Esophagus muscularis mucosa (tissue), 4 donors: ENCODE data around the gene TM4SF18. TPM values are rescaled to one million over a fixed set of nuclear protein-coding genes. Genes with fewer than 3 reads are reported as not detected.

ENCODE experiments used
- DNase-seq: peaks from one replicate; pipeline ENCODE4 v3.0.0-alpha.2; 2017; ENCODE audit errors: extremely low spot score
- H3K27ac ChIP-seq, 4 donors: fragments of 200-600 bp; sonication (generic); replicated peaks in 1 of 4; 1 replicate in 3 of 4; 2 replicates in 1 of 4; pipeline ENCODE4 v1.5.1; 2016 to 2019; ENCODE audit warnings: mild to moderate bottlenecking in 1 of 4
- H3K27me3 ChIP-seq, 4 donors: fragments of 200-600 bp; sonication (generic); one replicate each; pipeline versions ENCODE4 v1.5.1 to v1.6.0; 2016 to 2019
- H3K36me3 ChIP-seq, 4 donors: fragments of 200-600 bp; sonication (generic); one replicate each; pipeline ENCODE4 v1.5.1; 2016 to 2019
- H3K4me1 ChIP-seq, 4 donors: fragments of 200-600 bp; sonication (generic); one replicate each; pipeline ENCODE4 v1.5.1; 2016 to 2019
- H3K4me3 ChIP-seq, 4 donors: fragments of 200-600 bp; sonication (generic); 1 replicate in 2 of 4; 2 replicates in 2 of 4; pipeline ENCODE4 v1.5.1; 2016 to 2019; ENCODE audit warnings: mild to moderate bottlenecking in 4 of 4, moderate library complexity in 1 of 4
- H3K9me3 ChIP-seq, 4 donors: fragments of 200-600 bp; sonication (generic); 1 replicate in 3 of 4; 2 replicates in 1 of 4; pipeline ENCODE4 v1.5.1; 2016 to 2019
- EP300 ChIP-seq: sonication (generic); formaldehyde crosslinking; IDR thresholded peaks from one replicate; pipeline ENCODE4 v1.6.1; 2017; ENCODE audit warnings: antibody characterized with exemption
- POLR2A ChIP-seq: fragments of 450-650 bp; IDR thresholded peaks from one replicate; pipeline ENCODE4 v1.6.1; 2017; ENCODE audit warnings: antibody characterized with exemption, moderate library complexity, mild to moderate bottlenecking, low read depth
- POLR2AphosphoS5 ChIP-seq, 2 donors: sonication (generic); formaldehyde crosslinking; IDR thresholded peaks; one replicate each; pipeline ENCODE4 v1.6.1; 2017; ENCODE audit warnings: antibody characterized with exemption in 2 of 2
- WGBS: methylation state at CpG from one replicate; pipeline ENCODE4 v1.1.5; 2018; 5-methylcytosine and 5-hydroxymethylcytosine counted together
- intact Hi-C: fragments of 100-400 bp; cut with DNase I; formaldehyde crosslinking; loops from one replicate; pipeline ENCODE4 v1.15.1; 2023
- total RNA-seq, 4 donors: library from RNA; depleted of rRNA; stranded (reverse); fragments of >200 nt; gene quantifications; one replicate each; pipeline versions ENCODE4 v1.1.0 to v1.2.1, GENCODE V29; 2016
- TF ChIP-seq, protein P1 (sequence below), 3 experiments: fragments of 200-600 bp in 2 of 3; fragments of 450-650 bp in 1 of 3; sonication (generic) in 2 of 3; IDR thresholded peaks; one replicate each; pipeline ENCODE4 v1.5.1; 2017 to 2019; ENCODE audit warnings: antibody characterized with exemption in 3 of 3, mild to moderate bottlenecking in 2 of 3, moderate library complexity in 1 of 3

TM4SF18 gene
- total RNA-seq, 4 donors from 2014 or later: 0.83 to 10.6 (median 6.5) TPM

DNA sequence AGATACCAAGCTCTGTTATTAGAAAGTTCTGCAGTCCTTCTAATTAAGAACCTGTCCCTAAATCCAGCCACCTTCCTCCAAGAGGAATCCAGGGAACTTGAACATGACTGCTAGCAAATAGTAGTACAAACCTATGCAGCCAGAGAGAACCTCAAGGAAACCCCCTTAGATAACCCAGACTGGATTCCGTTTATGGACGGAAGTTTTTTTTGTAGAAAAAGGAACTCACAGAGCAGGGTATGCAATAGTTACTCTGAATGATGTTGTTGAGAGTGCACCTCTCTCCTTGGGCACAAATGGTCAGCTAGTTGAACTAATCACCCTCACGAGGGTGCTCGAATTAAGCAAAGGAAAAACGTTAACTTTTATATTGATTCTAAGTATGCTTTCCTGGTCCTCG lies 40.8 kb downstream of the TM4SF18 start:
- Histone ChIP-seq H3K4me3 (no peak overlapping the region), H3K9me3 (no peaks in the 10 kb centered on the region), H3K27ac (no peak overlapping the region), H3K27me3 (no peaks in the 10 kb centered on the region), H3K4me1 (no peaks in the 10 kb centered on the region), H3K36me3 (no peaks in the 10 kb centered on the region)
- intact Hi-C loops: no loop called here
- TF ChIP-seq POLR2A (no peak), POLR2AphosphoS5 (IDR thresholded peaks at IDR 0.05) (no peak), EP300 (no peak)
- TF ChIP-seq, protein P1, sequence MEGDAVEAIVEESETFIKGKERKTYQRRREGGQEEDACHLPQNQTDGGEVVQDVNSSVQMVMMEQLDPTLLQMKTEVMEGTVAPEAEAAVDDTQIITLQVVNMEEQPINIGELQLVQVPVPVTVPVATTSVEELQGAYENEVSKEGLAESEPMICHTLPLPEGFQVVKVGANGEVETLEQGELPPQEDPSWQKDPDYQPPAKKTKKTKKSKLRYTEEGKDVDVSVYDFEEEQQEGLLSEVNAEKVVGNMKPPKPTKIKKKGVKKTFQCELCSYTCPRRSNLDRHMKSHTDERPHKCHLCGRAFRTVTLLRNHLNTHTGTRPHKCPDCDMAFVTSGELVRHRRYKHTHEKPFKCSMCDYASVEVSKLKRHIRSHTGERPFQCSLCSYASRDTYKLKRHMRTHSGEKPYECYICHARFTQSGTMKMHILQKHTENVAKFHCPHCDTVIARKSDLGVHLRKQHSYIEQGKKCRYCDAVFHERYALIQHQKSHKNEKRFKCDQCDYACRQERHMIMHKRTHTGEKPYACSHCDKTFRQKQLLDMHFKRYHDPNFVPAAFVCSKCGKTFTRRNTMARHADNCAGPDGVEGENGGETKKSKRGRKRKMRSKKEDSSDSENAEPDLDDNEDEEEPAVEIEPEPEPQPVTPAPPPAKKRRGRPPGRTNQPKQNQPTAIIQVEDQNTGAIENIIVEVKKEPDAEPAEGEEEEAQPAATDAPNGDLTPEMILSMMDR (IDR thresholded peaks at IDR 0.05): no peak
- WGBS: 78% methylated on average over 6 of the region's 6 CpGs
- DNase-seq: no peak

DNA sequence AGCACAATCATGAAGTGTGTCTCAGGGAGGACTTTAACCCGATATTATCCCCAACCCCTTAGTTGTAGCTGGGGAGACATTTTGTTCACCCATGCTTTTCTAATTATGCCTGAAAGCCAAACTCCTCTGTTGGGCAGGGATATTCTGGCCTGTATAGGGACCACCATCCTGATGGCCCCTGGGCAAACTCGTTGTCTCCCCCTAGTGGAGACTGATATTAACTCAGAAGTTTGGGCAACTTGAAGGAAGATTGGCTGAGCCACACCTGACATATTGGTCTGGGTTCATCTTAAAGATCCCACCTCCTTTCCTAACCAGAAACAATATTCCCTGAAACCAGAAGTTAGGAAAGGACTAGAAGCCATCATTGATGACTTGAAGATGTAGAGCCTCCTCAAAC lies 42.3 kb downstream of the TM4SF18 start:
- no peak overlapping the region for H3K27ac ChIP-seq
- TF ChIP-seq, protein P1 (IDR thresholded peaks at IDR 0.05): peak in 1 of 3 experiments; percentile 21
- no peak for TF ChIP-seq POLR2A

DNA sequence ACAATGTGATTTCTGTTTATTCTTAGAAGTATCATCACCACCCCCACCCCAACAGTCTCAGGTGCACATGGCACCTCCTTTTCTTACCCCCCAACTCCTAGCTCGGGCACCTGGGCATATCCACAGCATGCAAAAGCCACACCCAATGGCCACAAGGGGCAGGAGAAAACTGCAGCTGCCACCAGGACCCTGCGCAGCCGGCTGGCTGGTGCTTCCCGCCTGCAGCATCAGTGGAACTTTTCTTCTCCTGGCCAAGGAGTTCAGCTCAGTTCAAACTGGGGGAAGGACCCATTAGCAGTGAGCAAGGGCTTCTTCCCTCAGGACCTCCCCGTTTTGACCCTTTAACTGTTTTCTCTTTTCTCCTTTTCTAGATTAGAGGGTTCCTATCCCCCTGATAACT lies 44.8 kb downstream of the TM4SF18 start:
- intact Hi-C loops: no loop called here
- WGBS: 86% methylated on average over 5 of the region's 5 CpGs
- Histone ChIP-seq H3K27me3 (no peaks in the 10 kb centered on the region), H3K4me3 (no peak overlapping the region), H3K4me1 (no peaks in the 10 kb centered on the region), H3K36me3 (no peaks in the 10 kb centered on the region), H3K9me3 (no peaks in the 10 kb centered on the region), H3K27ac (no peak overlapping the region)
- TF ChIP-seq, protein P1 (IDR thresholded peaks at IDR 0.05): no peak
- TF ChIP-seq POLR2AphosphoS5 (IDR thresholded peaks at IDR 0.05) (no peak), EP300 (no peak), POLR2A (no peak)
- peak; percentile 72 for DNase-seq

More for the DNA sequence above, 42.3 kb downstream of the TM4SF18 start:
- Histone ChIP-seq H3K27me3 (no peaks in the 10 kb centered on the region), H3K9me3 (no peaks in the 10 kb centered on the region), H3K36me3 (no peaks in the 10 kb centered on the region), H3K4me1 (no peaks in the 10 kb centered on the region), H3K4me3 (no peak overlapping the region)
- intact Hi-C loops: no loop called here
- WGBS: 70% methylated on average over 2 of the region's 2 CpGs
- DNase-seq: peak; percentile 42

DNA sequence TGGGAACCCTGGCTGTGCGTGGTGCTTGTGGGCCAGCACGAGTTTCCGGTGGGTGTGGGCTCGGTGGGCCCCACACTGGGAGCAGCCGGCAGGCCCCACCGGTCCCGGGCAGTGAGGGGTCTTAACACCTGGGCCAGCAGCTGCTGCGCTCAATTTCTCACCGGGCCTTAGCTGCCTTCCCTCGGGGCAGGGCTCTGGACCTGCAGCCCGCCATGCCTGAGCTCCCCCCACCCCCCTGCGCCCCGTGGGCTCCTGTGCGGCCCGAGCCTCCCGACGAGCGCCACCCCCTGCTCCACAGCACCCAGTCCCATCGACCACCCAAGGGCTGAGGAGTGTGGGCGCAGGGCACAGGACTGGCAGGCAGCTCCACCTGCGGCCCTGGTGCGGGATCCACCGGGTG lies 49.4 kb downstream of the TM4SF18 start:
- no peak overlapping the region for H3K27ac ChIP-seq
- no peak overlapping the region for H3K4me3 ChIP-seq
- peak; percentile 82 for DNase-seq
- H3K36me3 ChIP-seq: no peaks in the 10 kb centered on the region
- 98% methylated on average over 21 of the region's 23 CpGs for WGBS
- TF ChIP-seq EP300 (no peak), POLR2AphosphoS5 (IDR thresholded peaks at IDR 0.05) (no peak), POLR2A (no peak)
- TF ChIP-seq, protein P1 (IDR thresholded peaks at IDR 0.05): no peak
- intact Hi-C loops: no loop called here
- H3K27me3 ChIP-seq: no peaks in the 10 kb centered on the region
- H3K9me3 ChIP-seq: no peaks in the 10 kb centered on the region
- no peaks in the 10 kb centered on the region for H3K4me1 ChIP-seq

DNA sequence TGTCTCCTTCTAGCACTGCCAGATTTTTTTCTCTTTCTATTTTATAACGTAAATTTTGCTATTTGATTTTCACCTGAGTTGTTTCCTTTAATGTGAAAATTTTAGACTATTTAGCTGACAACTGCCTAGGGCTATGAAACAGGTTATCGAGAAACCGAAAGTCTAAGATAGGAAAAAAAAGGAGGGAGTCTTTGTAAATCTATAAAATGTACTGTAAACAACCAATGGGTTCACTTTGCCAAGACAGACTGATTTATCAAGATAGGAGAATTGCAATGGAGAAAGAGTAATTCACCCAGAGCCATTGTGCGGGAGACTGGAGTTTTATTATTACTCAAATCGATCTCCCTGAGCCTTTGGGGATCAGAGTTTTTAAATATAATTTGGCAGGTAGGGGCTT lies 50.0 kb downstream of the TM4SF18 start:
- Histone ChIP-seq H3K27ac (no peak overlapping the region), H3K36me3 (no peaks in the 10 kb centered on the region), H3K27me3 (no peaks in the 10 kb centered on the region), H3K4me3 (no peak overlapping the region), H3K9me3 (no peaks in the 10 kb centered on the region), H3K4me1 (no peaks in the 10 kb centered on the region)
- TF ChIP-seq POLR2AphosphoS5 (IDR thresholded peaks at IDR 0.05): no peak
- no peak for TF ChIP-seq POLR2A
- no peak for TF ChIP-seq EP300
- TF ChIP-seq, protein P1 (IDR thresholded peaks at IDR 0.05): no peak
- intact Hi-C loops: no loop called here
- DNase-seq: no peak
- 70% methylated on average over 5 of the region's 5 CpGs for WGBS
